HG03575 (cell line): ENCODE data around the gene PRXL2B.
"Not testable (repeated sequence)": the region's sequence is repeated elsewhere in the genome, so short reads cannot be mapped to it uniquely, and the experiment has no call there.

Experiments
- ATAC-seq: cut with Tn5 transposase; IDR thresholded peaks from one replicate; pipeline ENCODE4 v1.9.1; 2021; ENCODE audit not compliant: unreplicated experiment, insufficient number of reproducible peaks, low FRiP score; ENCODE audit errors: extremely low read depth

PRXL2B gene

DNA sequence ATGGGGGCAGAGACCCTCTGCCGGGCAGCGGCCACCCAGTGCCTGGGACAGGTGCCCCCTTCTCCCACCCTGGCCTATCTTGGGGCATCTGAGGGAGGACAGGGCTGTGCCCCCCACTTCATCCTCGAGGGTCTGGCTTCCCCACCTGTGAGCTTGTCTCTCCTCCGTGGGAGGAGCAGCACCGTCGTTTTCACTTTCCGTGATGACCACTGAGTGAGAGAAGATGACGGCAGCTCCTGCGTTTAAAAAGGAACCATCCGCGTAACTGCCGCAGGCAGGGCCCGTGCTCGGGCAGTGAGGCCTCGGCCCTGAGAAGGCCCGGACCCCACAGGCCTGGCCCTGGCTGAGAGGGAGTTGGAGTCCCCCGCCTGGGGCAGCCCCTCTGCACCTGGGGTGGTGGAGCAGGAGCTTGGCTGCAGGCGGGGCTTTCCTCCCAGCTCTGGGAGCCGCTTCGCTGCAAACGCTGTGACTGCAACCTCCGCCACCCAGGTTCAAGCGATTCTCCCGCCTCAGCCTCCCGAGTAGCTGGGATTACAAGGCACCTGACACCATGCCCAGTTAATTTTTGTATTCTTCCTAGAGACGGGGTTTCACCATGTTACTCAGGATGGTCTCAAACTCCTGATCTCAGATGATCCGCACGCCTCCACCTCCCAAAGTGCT, 37.1 kb upstream of the PRXL2B start:
- ATAC-seq = not testable (repeated sequence)

DNA sequence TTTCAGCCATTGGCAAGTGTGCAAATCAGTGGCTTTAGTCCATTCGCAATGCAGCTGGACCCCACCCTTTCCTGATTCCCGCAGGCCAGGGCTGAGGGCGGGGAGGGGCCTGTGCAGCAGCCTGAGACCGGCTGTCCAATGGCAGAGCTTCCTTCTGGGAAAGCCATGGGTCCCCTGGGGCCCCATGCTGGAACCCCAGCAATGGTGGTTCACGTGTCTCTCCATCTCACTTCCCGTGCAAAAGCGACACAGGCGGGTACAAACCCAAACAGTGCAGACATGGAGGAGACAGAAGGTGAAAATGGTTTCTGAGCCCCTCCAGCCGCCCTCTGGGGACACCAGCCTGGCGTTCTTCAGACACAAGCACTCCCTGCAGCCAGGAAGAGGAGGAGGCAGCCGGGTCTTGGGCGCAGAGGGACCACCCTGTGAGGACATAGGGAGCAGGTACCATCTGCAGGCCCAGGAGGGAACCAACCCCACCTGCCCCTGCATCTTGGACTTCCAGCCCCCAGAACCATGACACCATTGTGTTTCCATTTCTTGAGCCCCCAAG, 36.2 kb upstream of the PRXL2B start:
- not testable (repeated sequence) for ATAC-seq

DNA sequence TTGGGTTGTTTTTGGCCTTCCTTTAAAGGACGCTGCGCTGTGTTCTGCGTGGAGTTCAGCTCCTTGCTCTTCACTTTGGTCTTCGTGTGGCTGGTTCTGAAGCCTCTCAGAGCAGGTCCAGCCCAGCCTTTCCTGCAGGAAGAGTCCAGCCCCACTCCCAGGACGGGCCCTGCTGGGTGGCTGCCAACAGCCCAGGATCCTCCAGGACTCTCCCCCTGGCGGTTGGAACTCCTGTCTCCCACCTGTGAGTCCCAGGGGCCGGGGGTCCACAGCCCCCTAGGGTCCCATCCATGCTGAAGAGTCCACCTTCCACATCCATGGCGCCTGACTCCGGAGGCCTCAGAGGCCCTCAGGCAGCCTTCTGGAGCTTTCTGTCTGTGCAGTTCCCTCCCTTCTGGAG, 35.0 kb upstream of the PRXL2B start:
- not testable (repeated sequence) for ATAC-seq

DNA sequence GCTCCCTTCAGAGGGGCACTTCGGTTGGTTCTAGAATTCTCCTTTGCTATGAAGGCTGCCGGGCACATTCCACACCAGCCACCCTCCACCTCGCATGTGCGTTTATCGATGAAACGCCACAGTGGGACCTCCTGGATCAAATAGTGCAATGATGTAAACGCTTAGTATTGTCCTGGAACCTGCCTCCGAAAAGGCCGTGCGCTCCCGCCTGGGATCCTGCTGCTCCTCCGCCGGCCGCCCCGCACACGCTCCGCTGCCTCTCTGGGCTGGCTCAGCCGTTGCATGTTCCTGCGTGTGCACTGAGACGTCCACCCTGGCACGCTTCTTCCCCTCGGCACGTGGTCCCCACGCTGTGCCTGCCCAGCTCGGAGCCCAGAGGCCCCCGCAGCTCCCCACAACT, 34.4 kb upstream of the PRXL2B start:
- ATAC-seq = no peak

DNA sequence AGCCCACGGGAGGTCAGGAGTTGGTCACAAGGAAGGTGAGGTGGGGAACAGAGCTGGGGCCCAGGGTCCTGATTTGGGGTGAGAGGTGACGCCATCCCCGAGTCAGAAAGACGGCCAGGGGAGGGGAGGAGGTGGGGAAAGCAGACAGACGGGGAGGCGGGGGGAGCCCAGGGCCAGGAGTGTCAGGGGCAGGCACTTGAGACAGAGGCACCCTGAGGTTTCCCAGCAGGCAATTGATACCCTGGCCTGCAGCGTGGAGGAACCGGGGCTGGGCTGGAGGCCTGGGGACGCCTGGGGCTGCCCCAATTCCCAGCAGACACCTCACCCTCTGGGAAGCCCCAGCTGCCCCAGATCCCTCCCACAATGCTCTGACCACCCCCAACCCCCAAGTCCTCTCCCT, 33.5 kb upstream of the PRXL2B start:
- ATAC-seq = not testable (repeated sequence)

DNA sequence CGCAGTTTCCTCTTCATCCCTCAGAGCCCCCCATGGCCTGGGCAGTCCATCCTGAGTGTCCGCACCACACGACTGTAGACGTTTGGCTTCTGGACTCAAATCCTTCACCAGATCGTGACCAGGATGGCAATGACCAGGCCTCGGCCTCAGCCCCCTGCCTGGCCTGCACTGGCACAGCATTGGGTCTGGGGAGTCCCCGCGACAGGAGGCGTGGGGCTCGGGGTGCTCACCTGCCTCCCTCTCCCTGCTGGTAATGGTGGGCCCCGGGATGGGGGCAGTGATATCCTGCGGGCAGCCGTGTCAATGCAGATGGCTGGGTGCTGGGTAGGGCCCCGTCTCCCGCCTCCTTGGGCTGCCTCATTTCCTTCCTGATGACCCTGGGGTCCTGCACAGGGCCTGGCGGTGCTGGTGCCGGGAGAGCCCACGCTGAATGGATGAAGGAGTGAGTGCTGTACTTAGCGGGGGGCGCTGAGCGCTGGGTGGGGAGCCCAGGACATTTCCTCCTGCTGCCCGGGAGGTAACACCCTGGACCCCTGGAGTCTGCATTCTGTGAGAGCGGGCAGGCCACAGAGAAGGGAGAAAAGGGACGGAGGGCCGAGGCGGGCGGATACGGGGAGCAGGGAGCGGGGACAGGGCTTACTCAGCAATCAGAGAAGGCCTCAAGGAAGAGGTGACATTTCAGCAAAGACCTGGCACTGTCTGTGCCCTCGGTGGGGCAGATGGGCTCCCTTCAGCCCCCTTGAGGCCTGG, 32.5 kb upstream of the PRXL2B start:
- ATAC-seq = no peak

DNA sequence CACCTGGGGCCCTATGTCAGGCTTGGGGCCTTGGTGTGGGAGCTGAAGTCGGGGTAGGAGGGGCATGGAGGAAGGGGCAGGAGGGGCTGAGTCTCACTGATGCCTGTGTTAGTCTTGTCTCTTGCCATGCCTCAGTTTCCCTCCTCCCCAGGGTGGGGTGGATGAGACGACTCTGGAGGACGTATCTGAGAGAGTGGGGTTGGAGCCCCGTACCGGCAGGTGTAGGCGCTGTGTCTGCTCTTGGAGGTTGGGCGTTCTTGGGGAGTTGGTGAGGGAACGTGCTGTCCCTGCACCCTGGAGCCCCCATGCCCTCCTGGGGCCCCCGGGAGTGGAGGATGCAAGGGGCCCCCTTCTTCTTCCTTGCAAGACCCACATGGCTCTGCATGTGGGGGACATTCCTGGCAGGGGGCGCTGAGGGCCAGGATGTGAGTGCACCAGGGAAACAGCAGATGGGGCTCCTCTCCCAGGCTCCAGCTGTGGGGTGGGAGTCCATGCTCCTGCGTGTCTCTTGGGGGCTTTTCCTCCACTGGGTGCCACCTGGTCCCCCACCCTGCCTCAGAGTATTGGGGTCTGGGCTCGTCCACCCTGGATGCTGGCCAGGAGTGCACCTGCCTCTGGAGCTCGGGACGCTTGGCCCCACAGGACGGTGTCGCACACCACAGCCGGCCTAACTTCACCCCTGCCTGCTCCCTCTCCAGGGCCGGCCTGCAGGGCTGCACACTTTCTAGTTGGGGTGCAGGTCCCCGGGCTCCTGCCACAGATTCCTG, 31.8 kb upstream of the PRXL2B start:
- ATAC-seq = no peak

DNA sequence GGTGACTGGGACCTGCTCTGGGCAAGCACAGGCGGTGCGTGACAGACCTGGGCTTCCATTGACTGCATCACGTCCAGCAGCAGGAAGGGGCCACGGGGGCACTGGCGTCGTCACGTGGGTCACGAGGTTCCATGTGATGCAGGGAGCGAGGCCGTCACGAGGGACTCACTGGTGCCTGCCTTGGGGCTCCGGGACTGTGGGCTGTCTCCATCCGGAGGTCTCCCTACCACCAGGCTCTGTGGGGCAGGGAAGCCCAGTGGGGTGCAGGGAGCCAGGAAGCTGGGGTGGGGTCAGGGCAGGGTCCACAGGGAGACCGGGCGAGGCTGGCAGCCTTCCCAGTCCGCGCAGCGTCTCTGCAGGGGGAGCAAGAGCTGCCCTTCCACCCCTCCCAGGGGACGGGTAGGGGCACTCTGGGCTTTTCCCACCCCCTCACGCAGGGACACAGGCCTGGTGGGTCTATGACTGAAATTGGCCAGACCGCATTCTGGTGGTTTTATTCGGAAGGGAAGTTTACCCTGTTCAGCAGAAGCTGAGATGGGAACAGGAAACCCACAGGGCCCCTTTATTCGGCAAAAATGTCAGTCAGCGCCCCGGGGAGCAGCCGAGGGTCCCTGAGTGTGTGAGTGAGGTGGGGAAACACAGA, 30.8 kb upstream of the PRXL2B start:
- ATAC-seq = no peak

DNA sequence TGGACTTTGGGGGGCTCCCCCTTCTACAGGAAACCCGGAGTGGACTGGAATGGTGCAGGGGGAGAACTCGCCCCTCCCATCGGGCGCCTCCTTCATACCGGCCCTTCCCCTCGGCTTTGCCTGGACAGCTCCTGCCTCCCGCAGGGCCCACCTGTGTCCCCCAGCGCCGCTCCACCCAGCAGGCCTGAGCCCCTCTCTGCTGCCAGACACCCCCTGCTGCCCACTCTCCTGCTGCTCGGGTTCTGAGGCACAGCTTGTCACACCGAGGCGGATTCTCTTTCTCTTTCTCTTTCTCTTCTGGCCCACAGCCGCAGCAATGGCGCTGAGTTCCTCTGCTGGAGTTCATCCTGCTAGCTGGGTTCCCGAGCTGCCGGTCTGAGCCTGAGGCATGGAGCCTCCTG, 30.3 kb upstream of the PRXL2B start, which contains the start of gene TNFRSF14:
Gene TNFRSF14, plus strand, starts transcription at position 95 of the 401 bp plus-strand sequence. Its CDS starts 294 bp downstream, at position 389.
- no peak for ATAC-seq

DNA sequence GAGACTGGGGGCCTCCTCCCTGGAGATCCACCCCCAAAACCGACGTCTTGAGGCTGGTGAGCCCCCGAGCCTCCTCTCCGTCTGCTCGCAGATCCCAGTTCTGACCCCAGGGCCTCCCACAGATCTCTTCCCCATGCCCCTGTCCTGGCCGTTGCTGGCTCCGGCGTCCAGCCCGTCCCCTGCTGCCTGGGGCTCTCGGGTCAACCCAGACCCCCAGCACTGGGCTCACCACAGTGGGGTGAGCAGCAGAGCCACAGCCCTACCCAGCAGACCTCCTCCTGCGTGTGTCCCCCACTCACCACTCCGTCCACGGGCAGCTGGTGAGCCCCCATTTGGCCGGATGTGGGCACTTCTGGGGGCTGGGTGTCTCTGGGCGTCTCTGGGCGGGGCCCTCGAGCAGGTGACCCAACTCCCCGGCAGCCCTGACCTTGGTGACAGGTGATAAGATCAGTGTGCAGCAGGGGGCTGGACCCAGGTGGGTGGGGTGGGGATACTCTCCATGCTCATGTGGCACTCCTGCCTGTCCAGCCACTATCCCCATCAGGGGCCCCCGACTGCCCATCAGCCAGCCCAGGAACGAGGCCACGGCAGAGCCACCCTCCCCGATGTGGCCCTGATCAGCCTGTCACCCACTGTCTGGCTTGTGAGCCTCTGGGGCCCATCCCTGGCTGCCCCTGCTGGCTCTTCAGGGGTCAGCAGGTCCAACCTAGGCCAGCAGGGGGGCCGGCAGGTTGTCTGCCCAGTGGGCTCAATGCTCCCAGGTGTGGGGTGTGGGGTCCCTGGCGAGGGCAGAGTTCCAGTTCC, 29.7 kb upstream of the PRXL2B start:
- ATAC-seq = no peak

DNA sequence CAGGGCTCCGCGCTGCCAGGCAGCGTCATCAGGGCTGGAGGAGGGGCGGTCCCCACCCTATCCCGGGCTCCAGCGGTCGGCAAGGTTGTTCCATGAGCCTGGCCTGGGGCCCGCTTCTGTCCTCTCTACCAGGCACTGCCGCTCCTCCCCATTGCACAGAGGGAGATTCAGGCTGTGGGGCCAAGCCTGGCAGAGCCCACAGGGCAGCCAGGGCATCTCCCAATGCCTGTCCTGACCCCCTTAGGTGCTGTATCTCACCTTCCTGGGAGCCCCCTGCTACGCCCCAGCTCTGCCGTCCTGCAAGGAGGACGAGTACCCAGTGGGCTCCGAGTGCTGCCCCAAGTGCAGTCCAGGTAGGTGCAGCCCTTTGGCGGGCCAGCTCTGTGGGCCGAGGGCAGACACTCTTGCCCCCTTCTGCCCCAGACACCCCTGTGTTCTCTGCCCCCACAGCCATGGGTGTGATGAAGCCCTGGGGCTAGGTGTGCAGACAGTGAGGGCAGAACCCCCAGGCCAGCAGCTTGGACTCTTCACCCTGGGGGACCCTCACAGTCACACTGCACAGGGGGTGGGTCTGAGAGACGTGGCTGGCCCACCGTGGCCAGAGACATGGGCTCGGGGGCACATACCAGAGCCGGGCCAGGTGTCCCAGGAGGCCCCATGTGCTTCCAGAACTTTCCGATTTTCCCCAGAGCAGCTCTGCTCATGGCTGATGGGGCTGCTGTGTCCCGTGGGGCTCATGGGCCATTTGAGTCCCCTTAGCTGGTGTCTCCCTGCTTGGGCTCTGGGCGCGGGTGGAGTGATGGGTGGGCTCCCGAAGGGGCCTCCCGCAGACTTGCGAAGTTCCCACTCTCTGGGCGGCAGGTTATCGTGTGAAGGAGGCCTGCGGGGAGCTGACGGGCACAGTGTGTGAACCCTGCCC, 28.8 kb upstream of the PRXL2B start:
- no peak for ATAC-seq

DNA sequence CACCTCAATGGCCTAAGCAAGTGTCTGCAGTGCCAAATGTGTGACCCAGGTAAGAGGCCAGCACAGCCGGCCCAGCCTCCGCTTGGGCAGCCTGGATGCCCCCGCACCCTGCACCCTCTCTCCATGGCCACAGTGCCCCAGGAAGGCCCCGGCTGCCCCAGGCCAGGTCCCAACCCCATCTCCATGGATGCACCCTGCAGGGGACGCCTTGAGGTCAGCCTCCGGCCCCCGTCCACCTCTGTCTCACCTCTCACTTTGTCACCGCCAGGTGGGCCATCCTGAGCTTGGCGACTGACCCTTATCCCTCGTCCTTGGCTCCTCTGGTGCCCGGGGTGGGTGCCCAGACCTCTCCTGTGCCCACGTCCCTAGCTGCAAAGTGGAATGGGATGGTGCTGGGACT, 28.2 kb upstream of the PRXL2B start:
- no peak for ATAC-seq

DNA sequence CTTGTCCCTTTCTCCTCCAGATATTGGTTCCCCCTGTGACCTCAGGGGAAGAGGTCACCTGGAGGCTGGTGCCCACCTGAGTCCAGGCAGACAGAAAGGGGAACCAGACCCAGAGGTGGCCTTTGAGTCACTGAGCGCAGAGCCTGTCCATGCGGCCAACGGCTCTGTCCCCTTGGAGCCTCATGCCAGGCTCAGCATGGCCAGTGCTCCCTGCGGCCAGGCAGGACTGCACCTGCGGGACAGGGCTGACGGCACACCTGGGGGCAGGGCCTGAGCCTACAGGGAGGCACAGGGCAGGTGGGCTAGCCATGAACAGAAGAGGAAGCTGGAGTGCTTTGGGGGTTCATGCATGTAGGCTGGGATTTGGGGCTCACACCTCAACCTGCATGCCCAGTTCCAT, 27.7 kb upstream of the PRXL2B start:
- ATAC-seq = no peak

DNA sequence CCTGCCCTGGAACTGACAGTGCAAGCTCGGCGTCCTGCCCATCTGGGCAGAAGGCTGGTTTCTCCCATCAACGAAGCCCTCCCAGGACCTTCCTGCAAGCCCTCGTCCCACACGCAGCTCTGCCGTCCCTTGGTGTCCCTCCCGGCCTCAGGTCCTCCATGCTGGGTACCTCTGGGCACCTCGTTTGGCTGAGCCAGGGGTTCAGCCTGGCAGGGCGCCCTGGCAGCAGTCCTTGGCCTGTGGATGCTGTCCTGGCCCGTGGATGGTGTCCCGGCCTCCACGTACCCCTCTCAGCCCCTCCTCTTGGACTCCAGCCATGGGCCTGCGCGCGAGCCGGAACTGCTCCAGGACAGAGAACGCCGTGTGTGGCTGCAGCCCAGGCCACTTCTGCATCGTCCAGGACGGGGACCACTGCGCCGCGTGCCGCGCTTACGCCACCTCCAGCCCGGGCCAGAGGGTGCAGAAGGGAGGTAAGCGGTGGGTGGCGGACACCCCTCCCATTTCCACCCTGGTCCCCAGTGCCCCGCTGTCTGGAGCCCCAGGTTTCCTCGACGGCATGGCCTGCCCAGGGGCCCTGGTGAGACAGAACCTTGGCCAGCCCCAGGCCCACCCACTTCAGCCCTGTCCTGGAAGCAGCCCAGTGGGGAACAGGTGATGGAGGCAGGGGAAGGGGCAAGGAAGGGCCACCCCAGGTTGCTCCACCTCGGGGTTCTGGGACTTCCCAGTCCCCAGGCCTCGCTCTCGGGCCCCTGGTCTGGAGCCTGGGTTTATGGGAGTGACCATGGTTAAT, 26.9 kb upstream of the PRXL2B start:
- ATAC-seq = no peak

DNA sequence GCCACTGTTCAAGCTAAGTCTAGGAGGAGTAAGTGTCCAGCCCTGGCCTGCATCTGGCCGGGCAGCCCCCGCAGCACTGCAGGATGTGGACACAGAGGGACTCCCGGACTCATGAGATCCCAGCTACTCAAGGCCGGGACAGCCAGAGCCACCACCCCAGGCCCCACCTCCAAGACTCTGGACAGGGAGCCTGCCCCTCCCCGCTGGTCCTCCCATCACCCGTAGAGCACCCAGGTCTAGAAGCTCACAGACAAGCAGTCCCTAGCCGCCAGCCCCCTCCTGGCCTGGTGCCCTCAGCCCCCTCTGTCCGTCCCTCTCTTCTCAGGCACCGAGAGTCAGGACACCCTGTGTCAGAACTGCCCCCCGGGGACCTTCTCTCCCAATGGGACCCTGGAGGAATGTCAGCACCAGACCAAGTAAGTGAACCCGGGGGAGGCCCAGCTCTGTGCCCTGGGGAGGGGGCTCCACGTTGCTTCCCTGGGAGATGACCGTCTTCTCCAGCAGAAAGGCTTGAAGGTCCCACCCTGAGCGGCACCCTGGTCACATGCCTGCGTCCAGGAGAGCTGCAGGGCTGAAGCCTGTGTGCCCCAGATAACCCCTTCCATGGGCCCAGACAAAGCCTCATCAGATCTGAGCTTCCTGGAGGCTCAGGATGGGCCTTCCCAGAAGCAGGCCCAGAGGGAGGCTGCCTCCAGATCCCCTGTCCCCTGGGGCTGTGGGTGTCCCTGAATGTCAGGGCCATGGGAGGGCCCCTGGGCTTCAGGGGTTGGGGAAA, 26.1 kb upstream of the PRXL2B start:
- ATAC-seq = no peak

DNA sequence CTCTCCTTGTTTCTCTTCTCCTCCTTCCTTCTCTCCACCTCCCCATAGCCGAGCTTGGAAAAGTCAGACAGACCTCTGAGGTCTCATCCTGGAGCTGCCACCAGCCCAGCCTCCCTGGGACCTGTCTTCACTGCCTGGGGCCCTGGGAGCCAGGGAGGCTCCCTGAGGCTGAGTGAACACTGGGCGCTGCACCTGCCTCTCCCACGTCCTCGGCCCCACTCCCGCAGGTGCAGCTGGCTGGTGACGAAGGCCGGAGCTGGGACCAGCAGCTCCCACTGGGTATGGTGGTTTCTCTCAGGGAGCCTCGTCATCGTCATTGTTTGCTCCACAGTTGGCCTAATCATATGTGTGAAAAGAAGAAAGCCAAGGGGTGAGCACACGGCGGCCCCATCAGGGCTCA, 25.1 kb upstream of the PRXL2B start:
- ATAC-seq = no peak
